GM21529 (cell line): Measurements from ENCODE around the gene SLC25A45.
"Not testable (repeated sequence)": the region's sequence is repeated elsewhere in the genome, so short reads cannot be mapped to it uniquely, and the experiment has no call there.

Source experiments
- ATAC-seq: cut with Tn5 transposase; IDR thresholded peaks from one replicate; pipeline ENCODE4 v1.9.1; 2021; ENCODE audit not compliant: unreplicated experiment

The SLC25A45 gene

GRCh38 chr11:65363770-65364169, 18.7 kb downstream of the SLC25A45 start:
- ATAC-seq = no peak

- no peak for ATAC-seq
Measured at GRCh38 chr11:65362966-65363365, 19.5 kb downstream of the SLC25A45 start.

- ATAC-seq = peak; percentile 53
Measured at GRCh38 chr11:65362320-65362931, 20.0 kb downstream of the SLC25A45 start.

GRCh38 chr11:65357856-65358356, 24.5 kb downstream of the SLC25A45 start:
- ATAC-seq = no peak

GRCh38 chr11:65356394-65356972, 26.0 kb downstream of the SLC25A45 start:
- no peak for ATAC-seq

GRCh38 chr11:65355776-65356393, 26.6 kb downstream of the SLC25A45 start:
- no peak for ATAC-seq

GRCh38 chr11:65355013-65355775, 27.3 kb downstream of the SLC25A45 start:
- ATAC-seq = peak; percentile 22

- ATAC-seq = peak; percentile 87
Measured at GRCh38 chr11:65354265-65355012, 28.0 kb downstream of the SLC25A45 start, which contains the start of gene TIGD3. TSS of gene TIGD3 (plus strand) at chr11:65354751. CDS start at chr11:65355809, 1,058 bp downstream.

- ATAC-seq = no peak
Measured at GRCh38 chr11:65353900-65354264, 28.6 kb downstream of the SLC25A45 start.

GRCh38 chr11:65353376-65353775, 29.1 kb downstream of the SLC25A45 start:
- no peak for ATAC-seq

- ATAC-seq = no peak
Measured at GRCh38 chr11:65352783-65353182, 29.7 kb downstream of the SLC25A45 start.

- no peak for ATAC-seq
Measured at GRCh38 chr11:65351511-65351910, 30.9 kb downstream of the SLC25A45 start.

- ATAC-seq = no peak
Measured at GRCh38 chr11:65341856-65342255, 40.6 kb downstream of the SLC25A45 start.

GRCh38 chr11:65340226-65340625, 42.2 kb downstream of the SLC25A45 start:
- no peak for ATAC-seq

GRCh38 chr11:65338676-65339075, 43.8 kb downstream of the SLC25A45 start:
- no peak for ATAC-seq

- ATAC-seq = no peak
Measured at GRCh38 chr11:65334696-65335295, 47.6 kb downstream of the SLC25A45 start.

- ATAC-seq = not testable (repeated sequence)
Measured at GRCh38 chr11:65332591-65332990, 49.9 kb downstream of the SLC25A45 start.

GRCh38 chr11:65330544-65330943, 51.9 kb downstream of the SLC25A45 start:
- ATAC-seq = no peak

- ATAC-seq = no peak
Measured at GRCh38 chr11:65329944-65330403, 52.5 kb downstream of the SLC25A45 start.

- ATAC-seq = no peak
Measured at GRCh38 chr11:65329478-65329877, 53.0 kb downstream of the SLC25A45 start.
